ENCODE results near the gene GLP1R. TPM values are rescaled to one million over a fixed set of nuclear protein-coding genes. Genes with fewer than 3 reads are reported as not detected.
A peak's percentile ranks its signal among the peaks of the same experiment; 100 is the strongest.

GLP1R gene
- total RNA-seq, 1 experiment from 2014 or later, result not detected

- H3K4me1 ChIP-seq (ENCODE audit: insufficient read depth, low read length, poor library complexity, severe bottlenecking), result no peaks in the 10 kb centered on the region
- no peak for TF ChIP-seq CTCF (conservative IDR thresholded peaks at IDR 0.05; ENCODE audit: low read depth, low read length)
- no peak overlapping the region for H3K4me3 ChIP-seq (ENCODE audit: low read depth, low read length, poor library complexity, severe bottlenecking)
- no TSS peak for BruUV-seq (replicated peaks)
- no peak for DNase-seq (ENCODE audit: low spot score)
- CTCF ChIA-PET, result no interaction called here
- peaks cover 3% of the 10 kb centered on the region for H3K36me3 ChIP-seq (ENCODE audit: insufficient read depth, low read length, poor library complexity, severe bottlenecking)
- no peaks in the 10 kb centered on the region for H3K9me3 ChIP-seq (ENCODE audit: low read depth, low read length, poor library complexity, severe bottlenecking)
- intact Hi-C loops (cut with micrococcal nuclease; ENCODE audit: unreplicated experiment), result no loop called here
- POLR2A ChIA-PET (ENCODE audit: low non-redundant PET), result no interaction called here
- no peak overlapping the region for H3K27ac ChIP-seq (ENCODE audit: low read depth, low read length, poor library complexity, severe bottlenecking)
- no peaks in the 10 kb centered on the region for H3K27me3 ChIP-seq (replicated peaks; ENCODE audit: insufficient read depth, low read depth, low read length, poor library complexity)
Measured at GRCh38 chr6:39100358-39100757, 51.8 kb downstream of the GLP1R start.

GRCh38 chr6:39102071-39102820, 53.7 kb downstream of the GLP1R start:
- BruUV-seq (replicated peaks), result no TSS peak
- ChIA-PET POLR2A (ENCODE audit: low non-redundant PET) (no interaction called here), CTCF (interaction anchor here (0.5 to 1.5 kb wide), 2 partner anchors 105 to 1573 kb away, joined by 4 to 6 read pairs; no protein-coding TSS in a partner anchor)
- Histone ChIP-seq H3K4me1 (ENCODE audit: insufficient read depth, low read length, poor library complexity, severe bottlenecking) (no peaks in the 10 kb centered on the region), H3K9me3 (ENCODE audit: low read depth, low read length, poor library complexity, severe bottlenecking) (no peaks in the 10 kb centered on the region), H3K27ac (ENCODE audit: low read depth, low read length, poor library complexity, severe bottlenecking) (no peak overlapping the region), H3K36me3 (ENCODE audit: insufficient read depth, low read length, poor library complexity, severe bottlenecking) (peaks cover 3% of the 10 kb centered on the region), H3K27me3 (replicated peaks; ENCODE audit: insufficient read depth, low read depth, low read length, poor library complexity) (no peaks in the 10 kb centered on the region), H3K4me3 (ENCODE audit: low read depth, low read length, poor library complexity, severe bottlenecking) (no peak overlapping the region)
- no peak for TF ChIP-seq EZH2 (IDR thresholded peaks at IDR 0.05; ENCODE audit: borderline replicate concordance, low read depth, low read length, poor library complexity, severe bottlenecking)
- TF ChIP-seq CTCF (conservative IDR thresholded peaks at IDR 0.05; ENCODE audit: low read depth, low read length), result peak; percentile 29; the same call in 1 of the 2 replicates
- intact Hi-C loops (cut with micrococcal nuclease; ENCODE audit: unreplicated experiment), result no loop called here
- DNase-seq (ENCODE audit: low spot score), result no peak

- H3K36me3 ChIP-seq (ENCODE audit: insufficient read depth, low read length, poor library complexity, severe bottlenecking), result peaks cover 3% of the 10 kb centered on the region
- BruUV-seq (replicated peaks), result no TSS peak
- TF ChIP-seq EZH2 (IDR thresholded peaks at IDR 0.05; ENCODE audit: borderline replicate concordance, low read depth, low read length, poor library complexity, severe bottlenecking) (no peak), CTCF (conservative IDR thresholded peaks at IDR 0.05; ENCODE audit: low read depth, low read length) (no peak)
- H3K27ac ChIP-seq (ENCODE audit: low read depth, low read length, poor library complexity, severe bottlenecking), result no peak overlapping the region
- ChIA-PET CTCF (interaction anchor here (1.5 kb wide), 1 partner anchor 106 kb away, joined by 6 read pairs; no protein-coding TSS in a partner anchor), POLR2A (ENCODE audit: low non-redundant PET) (interaction anchor here (0.7 kb wide), 1 partner anchor 932 kb away, joined by 3 read pairs; no protein-coding TSS in a partner anchor)
- no peaks in the 10 kb centered on the region for H3K4me1 ChIP-seq (ENCODE audit: insufficient read depth, low read length, poor library complexity, severe bottlenecking)
- no peak overlapping the region for H3K4me3 ChIP-seq (ENCODE audit: low read depth, low read length, poor library complexity, severe bottlenecking)
- no peak for DNase-seq (ENCODE audit: low spot score)
- H3K9me3 ChIP-seq (ENCODE audit: low read depth, low read length, poor library complexity, severe bottlenecking), result no peaks in the 10 kb centered on the region
- no peaks in the 10 kb centered on the region for H3K27me3 ChIP-seq (replicated peaks; ENCODE audit: insufficient read depth, low read depth, low read length, poor library complexity)
- intact Hi-C loops (cut with micrococcal nuclease; ENCODE audit: unreplicated experiment), result no loop called here
Measured at GRCh38 chr6:39102821-39103136, 54.2 kb downstream of the GLP1R start.
